Upper lobe of left lung (tissue), 6 donors: Measurements from ENCODE around the gene ZNF496. TPM values are rescaled to one million over a fixed set of nuclear protein-coding genes. Genes with fewer than 3 reads are reported as not detected.
A peak's percentile ranks its signal among the peaks of the same experiment; 100 is the strongest.

Experiments
- ATAC-seq, 2 donors: fragments of 200-7000 bp; cut with Tn5 transposase; one replicate each; pipeline ENCODE4 v1.9.1; 2022; ENCODE audit warnings: mild to moderate bottlenecking in 2 of 2, moderate library complexity in 2 of 2; ENCODE audit not compliant: low FRiP score in 2 of 2
- DNase-seq, 2 donors: peaks; one replicate each; pipeline ENCODE4 v3.0.0-alpha.2; 2019 to 2020
- H3K27ac ChIP-seq, 4 donors: fragments of 200-600 bp; sonication (generic); one replicate each; pipeline ENCODE4 v1.5.1; 2016 to 2019
- H3K27me3 ChIP-seq, 4 donors: fragments of 200-600 bp; sonication (generic); one replicate each; pipeline ENCODE4 v1.5.1; 2017 to 2019
- H3K36me3 ChIP-seq, 4 donors: fragments of 200-600 bp; sonication (generic); one replicate each; pipeline ENCODE4 v1.5.1; 2016 to 2019
- H3K4me1 ChIP-seq, 4 donors: fragments of 200-600 bp; sonication (generic); one replicate each; pipeline ENCODE4 v1.5.1; 2018 to 2019
- H3K4me3 ChIP-seq, 4 donors: fragments of 200-600 bp; sonication (generic); one replicate each; pipeline ENCODE4 v1.5.1; 2017 to 2019; ENCODE audit warnings: mild to moderate bottlenecking in 2 of 4, moderate library complexity in 1 of 4
- H3K9me3 ChIP-seq, 4 donors: fragments of 200-600 bp; sonication (generic); one replicate each; pipeline ENCODE4 v1.5.1; 2018 to 2019
- EP300 ChIP-seq, 4 donors: sonication (generic); formaldehyde crosslinking; IDR thresholded peaks; one replicate each; pipeline ENCODE4 v1.5.1; 2017; ENCODE audit warnings: antibody characterized with exemption in 4 of 4, control low read depth in 2 of 4
- POLR2A ChIP-seq, 4 donors: fragments of 450-650 bp; IDR thresholded peaks; one replicate each; pipeline ENCODE4 v1.5.1; 2016 to 2017; ENCODE audit warnings: antibody characterized with exemption in 4 of 4, mild to moderate bottlenecking in 2 of 4
- POLR2AphosphoS5 ChIP-seq, 2 donors: sonication (generic); formaldehyde crosslinking; IDR thresholded peaks; one replicate each; pipeline ENCODE4 v1.5.1; 2017; ENCODE audit warnings: antibody characterized with exemption in 2 of 2
- WGBS, 2 donors: methylation state at CpG; one replicate each; pipeline ENCODE4 v1.1.5; 2017 to 2018; 5-methylcytosine and 5-hydroxymethylcytosine counted together
- total RNA-seq, 6 donors: library from RNA; depleted of rRNA in 4 of 6; stranded (reverse); fragments of >200 nt in 4 of 6; gene quantifications; one replicate each; pipeline versions ENCODE4 v1.1.0 to v1.2.1, GENCODE V29; 2016 to 2021
- TF ChIP-seq, protein P1 (sequence below), 6 experiments: fragments of 450-650 bp in 4 of 6; fragments of 200-600 bp in 2 of 6; sonication (generic) in 2 of 6; IDR thresholded peaks; one replicate each; pipeline ENCODE4 v1.5.1; 2016 to 2019; ENCODE audit warnings: antibody characterized with exemption in 6 of 6
- donor health status: DM: no; HTN: no; CAD: no; lungs with moderate emphysema.
- donor health status: DM: no; HTN: yes; CAD: no; lungs with severe emphysema.

Gene ZNF496
- total RNA-seq, 6 donors from 2014 or later, result 20.8 to 59.7 (median 27.2) TPM

DNA sequence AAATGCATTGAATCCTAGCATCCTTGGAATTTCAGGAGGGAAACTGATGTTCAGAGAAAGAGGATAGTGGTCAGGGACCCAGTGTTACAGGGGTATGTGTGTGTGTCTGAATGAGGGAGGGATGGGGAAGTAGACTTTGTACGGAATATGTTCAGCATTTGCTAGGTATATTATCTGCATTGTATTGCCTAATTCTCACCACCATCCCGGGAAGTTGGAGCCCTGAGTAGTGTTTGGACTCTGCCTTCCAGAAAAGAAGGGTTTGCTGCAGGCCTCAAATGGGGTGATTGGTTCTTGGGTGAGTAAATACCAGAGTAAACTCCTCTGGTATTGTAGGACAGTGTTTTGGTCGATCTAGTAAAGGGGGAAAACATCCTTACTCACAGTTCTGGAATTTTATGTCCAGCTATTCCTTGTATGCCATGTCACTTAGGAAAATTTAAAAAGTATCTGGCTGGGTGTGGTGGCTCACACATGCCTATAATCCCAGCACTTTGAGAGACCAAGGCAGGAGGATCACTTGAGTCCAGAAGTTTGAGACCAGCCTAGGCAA, 7.1 kb upstream of the ZNF496 start:
- DNase-seq (no peak), ATAC-seq (no peak)
- H3K36me3 ChIP-seq, result no peaks in the 10 kb centered on the region
- H3K9me3 ChIP-seq, result no peaks in the 10 kb centered on the region
- H3K4me1 ChIP-seq, result no peaks in the 10 kb centered on the region
- TF ChIP-seq POLR2A (IDR thresholded peaks at IDR 0.05), result no peak
- TF ChIP-seq, protein P1, sequence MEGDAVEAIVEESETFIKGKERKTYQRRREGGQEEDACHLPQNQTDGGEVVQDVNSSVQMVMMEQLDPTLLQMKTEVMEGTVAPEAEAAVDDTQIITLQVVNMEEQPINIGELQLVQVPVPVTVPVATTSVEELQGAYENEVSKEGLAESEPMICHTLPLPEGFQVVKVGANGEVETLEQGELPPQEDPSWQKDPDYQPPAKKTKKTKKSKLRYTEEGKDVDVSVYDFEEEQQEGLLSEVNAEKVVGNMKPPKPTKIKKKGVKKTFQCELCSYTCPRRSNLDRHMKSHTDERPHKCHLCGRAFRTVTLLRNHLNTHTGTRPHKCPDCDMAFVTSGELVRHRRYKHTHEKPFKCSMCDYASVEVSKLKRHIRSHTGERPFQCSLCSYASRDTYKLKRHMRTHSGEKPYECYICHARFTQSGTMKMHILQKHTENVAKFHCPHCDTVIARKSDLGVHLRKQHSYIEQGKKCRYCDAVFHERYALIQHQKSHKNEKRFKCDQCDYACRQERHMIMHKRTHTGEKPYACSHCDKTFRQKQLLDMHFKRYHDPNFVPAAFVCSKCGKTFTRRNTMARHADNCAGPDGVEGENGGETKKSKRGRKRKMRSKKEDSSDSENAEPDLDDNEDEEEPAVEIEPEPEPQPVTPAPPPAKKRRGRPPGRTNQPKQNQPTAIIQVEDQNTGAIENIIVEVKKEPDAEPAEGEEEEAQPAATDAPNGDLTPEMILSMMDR (IDR thresholded peaks at IDR 0.05), result no peak
- TF ChIP-seq EP300 (IDR thresholded peaks at IDR 0.05), result no peak
- no peak for TF ChIP-seq POLR2AphosphoS5 (IDR thresholded peaks at IDR 0.05)
- no peak overlapping the region for H3K27ac ChIP-seq
- WGBS, 2 donors, result 73% methylated on average over 3 of the region's 3 CpGs
- no peak overlapping the region for H3K4me3 ChIP-seq
- no peaks in the 10 kb centered on the region for H3K27me3 ChIP-seq

DNA sequence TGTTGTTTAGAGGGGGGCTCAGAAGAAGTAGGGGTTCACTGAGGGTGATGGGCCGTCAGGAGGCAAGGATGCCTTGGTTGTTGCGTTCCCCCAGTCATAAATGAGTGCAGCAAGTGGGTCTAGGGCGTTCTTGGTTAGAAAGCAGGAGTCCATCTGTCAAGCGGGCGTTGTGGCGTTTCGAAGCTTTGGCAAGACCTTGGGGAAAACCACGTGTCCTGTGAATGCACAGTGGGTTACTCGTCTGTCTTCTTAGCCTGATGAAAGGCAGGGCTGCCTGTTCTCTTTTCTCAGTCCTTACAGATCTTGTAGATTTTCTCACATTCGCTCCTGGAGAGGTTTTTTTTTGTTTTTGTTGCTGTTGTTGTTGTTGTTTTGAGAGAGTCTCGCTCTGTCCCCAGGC, 6.3 kb upstream of the ZNF496 start:
- Histone ChIP-seq H3K4me1 (peaks cover 2 to 6% (median 5%) of the 10 kb centered on the region in 4 donors), H3K36me3 (no peaks in the 10 kb centered on the region), H3K4me3 (no peak overlapping the region), H3K9me3 (no peaks in the 10 kb centered on the region), H3K27me3 (no peaks in the 10 kb centered on the region), H3K27ac (no peak overlapping the region)
- TF ChIP-seq, protein P1 (IDR thresholded peaks at IDR 0.05), result no peak
- TF ChIP-seq POLR2AphosphoS5 (IDR thresholded peaks at IDR 0.05) (no peak), EP300 (IDR thresholded peaks at IDR 0.05) (no peak), POLR2A (IDR thresholded peaks at IDR 0.05) (no peak)
- 75 to 92% methylated on average over 11 of the region's 11 CpGs for WGBS, 2 donors
- ATAC-seq (no peak), DNase-seq (no peak)

DNA sequence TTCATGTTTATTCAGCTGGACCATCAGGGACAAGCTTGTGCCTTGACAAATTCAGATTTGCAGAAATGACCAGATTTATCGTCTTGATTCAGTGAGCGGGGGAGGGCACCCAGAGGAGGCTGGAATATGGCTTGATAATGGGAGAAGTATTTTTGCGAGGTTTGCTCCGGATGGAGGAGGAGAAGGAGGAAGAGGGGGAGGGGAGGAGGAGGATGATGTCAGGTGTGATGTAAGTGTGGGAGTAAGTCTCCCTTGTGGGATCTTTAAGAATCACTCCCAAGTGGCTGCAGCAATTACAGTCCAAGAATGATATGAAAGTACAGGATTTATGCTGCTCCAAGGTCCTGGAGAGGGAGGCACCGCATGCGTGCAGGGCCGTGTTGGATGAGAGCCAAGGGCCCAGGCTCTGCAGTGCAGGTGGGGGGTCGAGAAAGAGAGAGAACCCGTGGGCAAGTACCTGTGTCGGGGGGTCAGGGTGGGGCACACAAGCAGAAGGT, 5.6 kb upstream of the ZNF496 start:
- Histone ChIP-seq H3K4me3 (no peak overlapping the region), H3K4me1 (peaks cover 7 to 12% (median 10%) of the 10 kb centered on the region in 4 donors), H3K9me3 (no peaks in the 10 kb centered on the region), H3K27me3 (no peaks in the 10 kb centered on the region), H3K36me3 (no peaks in the 10 kb centered on the region), H3K27ac (no peak overlapping the region)
- TF ChIP-seq EP300 (IDR thresholded peaks at IDR 0.05) (no peak), POLR2AphosphoS5 (IDR thresholded peaks at IDR 0.05) (no peak), POLR2A (IDR thresholded peaks at IDR 0.05) (no peak)
- TF ChIP-seq, protein P1 (IDR thresholded peaks at IDR 0.05), result no peak
- 70 to 73% methylated on average over 10 of the region's 10 CpGs for WGBS, 2 donors
- no peak for ATAC-seq
- peak in 1 of 2 donors; percentile 36 for DNase-seq

DNA sequence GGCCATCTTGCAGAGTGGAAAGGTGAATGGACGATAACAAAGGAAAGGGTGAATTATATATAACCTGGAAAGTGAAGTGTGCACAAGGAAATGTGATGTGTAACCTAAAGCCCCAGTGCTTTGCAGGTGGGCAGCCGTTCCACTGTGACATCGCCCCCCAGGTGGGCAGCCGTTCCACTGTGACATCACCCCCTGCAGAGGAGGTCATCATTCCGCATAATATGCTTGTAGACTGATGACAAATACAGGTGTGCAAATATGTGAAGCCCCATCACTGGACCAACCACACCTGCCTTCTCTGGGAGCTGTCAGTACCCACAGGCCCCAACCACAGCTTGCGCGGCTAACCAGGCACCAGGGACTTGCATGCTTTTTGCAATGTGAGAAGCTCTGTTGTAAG, 4.7 kb upstream of the ZNF496 start:
- H3K4me1 ChIP-seq, result peaks cover 7 to 14% (median 11%) of the 10 kb centered on the region in 4 donors
- ATAC-seq, result no peak
- TF ChIP-seq POLR2AphosphoS5 (IDR thresholded peaks at IDR 0.05) (no peak), EP300 (IDR thresholded peaks at IDR 0.05) (no peak), POLR2A (IDR thresholded peaks at IDR 0.05) (no peak)
- TF ChIP-seq, protein P1 (IDR thresholded peaks at IDR 0.05), result no peak
- H3K36me3 ChIP-seq, result no peaks in the 10 kb centered on the region
- 95 to 96% methylated on average over 7 of the region's 7 CpGs for WGBS, 2 donors
- H3K4me3 ChIP-seq, result no peak overlapping the region
- no peak for DNase-seq
- no peak overlapping the region for H3K27ac ChIP-seq
- H3K27me3 ChIP-seq, result no peaks in the 10 kb centered on the region
- no peaks in the 10 kb centered on the region for H3K9me3 ChIP-seq

DNA sequence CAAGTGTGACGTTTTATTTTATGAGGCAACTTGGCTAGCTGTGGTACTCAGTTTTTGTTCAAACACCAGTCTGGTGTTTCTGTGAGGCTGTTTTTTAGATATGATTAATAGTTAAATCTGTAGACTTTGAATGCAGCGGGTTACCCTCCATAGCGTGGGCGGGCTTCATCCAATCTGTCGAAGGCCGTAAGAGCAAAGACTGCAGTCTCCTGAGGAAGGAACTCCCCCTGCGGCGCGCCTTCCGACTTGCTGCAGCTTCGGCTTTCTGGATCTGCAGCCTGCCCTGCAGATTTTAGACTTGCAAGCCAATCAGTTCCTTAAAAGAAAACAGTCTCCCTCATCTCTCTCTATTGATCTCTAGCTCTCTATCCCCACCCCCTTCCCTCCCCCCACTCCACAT, 4.2 kb upstream of the ZNF496 start:
- H3K4me3 ChIP-seq, result no peak overlapping the region
- WGBS, 2 donors, result 41 to 56% methylated on average over 11 of the region's 11 CpGs
- DNase-seq, result no peak

More for the DNA sequence above, 4.2 kb upstream of the ZNF496 start:
- H3K4me1 ChIP-seq, result peaks cover 8 to 16% (median 12%) of the 10 kb centered on the region in 4 donors
- no peaks in the 10 kb centered on the region for H3K36me3 ChIP-seq
- no peak overlapping the region for H3K27ac ChIP-seq
- ATAC-seq, result no peak
- no peaks in the 10 kb centered on the region for H3K9me3 ChIP-seq
- TF ChIP-seq EP300 (IDR thresholded peaks at IDR 0.05), result no peak
- no peak for TF ChIP-seq POLR2A (IDR thresholded peaks at IDR 0.05)
- no peak for TF ChIP-seq POLR2AphosphoS5 (IDR thresholded peaks at IDR 0.05)
- TF ChIP-seq, protein P1 (IDR thresholded peaks at IDR 0.05), result no peak
- no peaks in the 10 kb centered on the region for H3K27me3 ChIP-seq
